ENCODE measurements around the gene STX19.
"Not testable (repeated sequence)": the region's sequence is repeated elsewhere in the genome, so short reads cannot be mapped to it uniquely, and the experiment has no call there.

STX19 gene, protein sequence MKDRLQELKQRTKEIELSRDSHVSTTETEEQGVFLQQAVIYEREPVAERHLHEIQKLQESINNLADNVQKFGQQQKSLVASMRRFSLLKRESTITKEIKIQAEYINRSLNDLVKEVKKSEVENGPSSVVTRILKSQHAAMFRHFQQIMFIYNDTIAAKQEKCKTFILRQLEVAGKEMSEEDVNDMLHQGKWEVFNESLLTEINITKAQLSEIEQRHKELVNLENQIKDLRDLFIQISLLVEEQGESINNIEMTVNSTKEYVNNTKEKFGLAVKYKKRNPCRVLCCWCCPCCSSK

DNA sequence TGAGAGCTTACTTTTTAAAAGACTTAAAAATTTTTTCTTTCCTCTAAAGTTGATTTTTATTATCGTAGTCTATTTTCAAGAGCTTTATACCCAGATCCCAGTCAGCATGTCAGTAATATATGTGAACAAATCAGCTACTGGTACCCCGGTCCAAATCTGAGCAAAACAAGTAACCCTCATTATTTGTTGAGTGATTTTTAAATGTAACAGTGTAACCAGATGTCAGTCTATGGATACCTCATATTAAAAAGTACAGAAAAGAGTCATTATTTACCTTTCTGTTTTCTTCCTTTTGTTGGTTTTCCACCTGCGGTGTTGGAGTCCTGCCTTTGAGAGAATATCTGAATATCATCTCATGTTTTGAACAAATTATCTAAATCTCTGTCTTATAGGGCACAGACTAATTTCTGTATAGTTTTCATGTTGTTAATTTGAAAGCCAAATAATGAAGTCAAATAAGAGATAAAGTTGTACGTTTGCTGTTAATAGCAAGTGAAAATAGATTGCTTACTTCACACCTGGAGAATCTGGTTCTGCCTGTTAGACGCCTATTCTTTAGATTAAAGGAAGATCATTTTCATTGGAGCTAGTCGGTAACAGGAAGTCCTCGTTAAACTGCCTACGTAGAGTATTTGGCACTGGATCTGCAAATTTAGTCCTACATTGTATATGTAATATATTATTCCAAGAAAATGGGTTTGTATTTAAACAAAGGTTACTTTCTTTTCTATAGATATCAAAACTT is at the start of gene STX19:
Gene STX19, minus strand, starts transcription at position 505 of the 745 bp plus-strand sequence. CDS start 13,328 bp downstream, outside the sequence.
- peak; percentile 68 to 76 for DNase-seq

DNA sequence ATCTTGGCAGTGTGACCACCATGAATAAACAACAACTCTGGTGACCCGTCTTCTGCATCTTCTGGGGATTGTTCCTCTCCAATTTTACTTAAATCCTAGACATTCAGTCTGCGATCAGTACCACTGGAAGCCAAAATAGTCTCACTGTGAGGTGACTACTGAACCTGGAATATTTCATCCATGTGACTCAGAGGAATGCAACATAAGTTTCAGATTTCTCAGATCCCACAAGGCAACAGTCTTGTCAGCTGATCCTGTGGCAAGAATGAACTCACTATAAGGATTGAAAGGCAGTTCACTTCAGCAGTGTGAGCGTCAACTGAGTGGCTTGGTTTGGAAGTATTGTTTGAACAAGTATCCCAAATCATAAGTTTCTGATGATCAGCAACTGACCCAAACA is 47.7 kb upstream of the STX19 start:
- no peak for DNase-seq

DNA sequence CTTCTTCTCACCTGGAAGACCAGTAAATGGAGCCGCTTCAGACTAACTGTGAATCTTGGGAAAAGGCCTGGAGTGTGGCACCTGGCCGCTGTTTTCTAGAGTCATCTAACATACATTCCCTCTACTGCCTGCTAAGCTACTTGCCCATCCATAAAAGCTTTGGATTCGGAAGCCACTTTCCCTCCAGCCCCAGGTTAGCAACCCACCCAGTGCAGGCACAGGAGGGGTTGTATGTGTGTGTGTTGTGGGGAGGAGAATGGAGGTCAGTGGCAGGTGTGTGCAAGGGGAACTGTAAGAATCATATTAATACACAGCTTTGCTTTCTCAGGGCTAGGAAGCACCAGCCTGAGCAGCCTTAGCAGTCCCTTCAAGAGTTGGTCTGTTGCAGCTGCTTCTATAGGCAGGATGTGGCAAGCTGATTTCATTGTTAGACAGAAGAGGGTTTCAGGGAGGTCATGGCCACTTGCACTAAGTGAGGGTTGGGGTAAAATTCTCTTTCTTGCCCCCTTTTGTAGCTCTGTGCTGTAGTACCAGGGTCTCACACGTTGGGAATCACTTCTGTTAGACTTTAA is 43.4 kb upstream of the STX19 start:
- no peak for DNase-seq

DNA sequence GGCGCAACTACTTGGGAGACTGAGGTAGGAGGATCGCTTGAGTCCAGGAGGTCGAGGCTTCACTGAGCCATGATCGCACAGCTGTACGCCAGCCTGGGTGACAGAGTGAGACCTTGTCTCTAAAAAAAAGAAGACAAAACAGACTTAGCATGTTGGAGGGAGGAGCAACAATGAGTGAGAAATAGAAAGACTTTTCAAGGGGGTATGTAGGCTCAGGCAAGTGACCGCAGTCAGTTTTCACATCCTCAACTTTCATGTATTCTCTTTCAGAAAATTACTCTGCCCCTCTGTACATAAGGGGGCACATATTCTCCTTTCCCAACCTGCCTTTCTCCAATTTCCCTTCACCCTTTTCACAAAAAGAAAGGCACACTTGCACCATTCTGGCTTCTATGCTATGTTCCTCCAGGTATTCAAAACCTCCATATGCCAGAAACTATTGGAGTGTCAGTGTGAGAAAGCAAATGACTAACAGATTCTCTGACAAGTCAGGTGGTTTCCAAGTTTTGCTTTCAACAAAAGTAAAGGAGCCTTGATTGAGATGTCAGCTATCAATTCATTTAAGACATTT is 42.0 kb upstream of the STX19 start:
- no peak for DNase-seq

DNA sequence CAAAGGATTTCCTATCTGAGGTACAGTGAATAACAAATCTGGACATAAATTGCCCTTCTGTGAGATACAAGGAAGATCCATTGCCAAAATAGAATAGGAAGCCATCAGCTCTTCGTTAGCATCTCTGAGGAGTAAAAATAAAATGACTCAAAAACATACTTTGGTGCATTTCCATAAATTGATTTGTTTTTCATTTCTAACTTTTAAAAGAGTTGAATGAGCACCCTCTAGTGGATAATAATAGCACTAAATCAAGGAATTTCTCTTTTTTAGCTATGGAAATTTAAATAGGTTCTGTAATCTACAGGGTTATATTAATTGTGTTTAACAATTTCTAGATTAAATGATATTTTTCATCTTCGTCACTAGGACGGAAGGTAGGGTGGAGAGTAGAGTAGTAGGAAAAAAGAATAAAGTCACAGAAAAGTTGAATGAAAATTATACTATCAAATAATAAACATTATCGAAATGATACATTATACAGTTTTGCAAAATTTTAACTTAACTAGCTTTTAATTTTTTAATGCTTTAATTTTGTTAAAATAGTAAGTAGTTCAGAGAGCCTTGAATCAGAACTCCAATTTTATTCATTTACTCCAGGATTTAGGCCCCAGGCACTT is 40.9 kb upstream of the STX19 start:
- no peak for DNase-seq

DNA sequence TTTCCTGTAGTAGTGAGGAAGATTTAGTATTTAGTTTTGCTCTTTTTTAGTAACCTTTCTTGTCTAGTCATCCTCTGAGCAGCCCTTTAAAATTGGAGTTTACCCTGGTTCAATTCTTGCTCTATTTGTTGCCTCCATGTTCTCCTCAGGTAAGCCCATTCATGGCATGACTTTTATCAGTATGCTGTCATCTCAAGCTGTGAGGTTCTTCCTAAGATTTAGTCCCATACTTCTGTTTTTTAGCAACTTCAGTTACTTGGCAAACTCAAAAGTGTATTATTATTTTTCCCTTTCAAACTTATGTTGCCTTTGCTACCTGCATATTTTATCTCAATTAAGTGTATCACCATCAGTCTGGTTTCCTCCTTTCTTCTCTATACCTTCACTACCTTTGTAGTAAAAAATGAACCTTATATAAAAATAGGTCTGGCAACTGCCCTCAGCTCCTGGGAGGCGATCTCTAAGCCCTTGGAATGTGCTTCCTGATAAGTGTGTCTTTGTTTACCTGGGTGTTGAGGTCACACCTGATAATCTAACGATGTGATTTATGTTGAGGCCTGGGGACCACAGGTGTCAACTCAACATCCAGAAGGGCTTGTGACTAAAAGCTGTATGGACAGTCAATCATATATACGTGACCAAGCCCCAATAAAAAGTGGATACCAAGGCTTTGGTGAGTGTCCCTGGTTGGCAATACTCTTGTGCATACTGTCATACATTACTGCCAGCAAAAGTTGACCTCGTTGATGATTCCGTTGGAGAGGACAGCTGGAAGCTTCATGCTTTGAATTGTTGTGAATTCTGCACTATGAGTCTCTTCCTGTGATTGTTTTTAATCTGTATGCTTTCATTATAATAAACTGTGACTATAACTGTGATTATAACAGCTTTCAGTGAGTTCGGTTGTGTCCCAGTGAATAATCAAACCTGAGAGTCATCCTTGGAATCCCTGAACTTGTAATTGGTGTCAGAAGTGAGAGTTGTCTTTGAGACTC is 38.4 kb upstream of the STX19 start:
- DNase-seq: no peak

DNA sequence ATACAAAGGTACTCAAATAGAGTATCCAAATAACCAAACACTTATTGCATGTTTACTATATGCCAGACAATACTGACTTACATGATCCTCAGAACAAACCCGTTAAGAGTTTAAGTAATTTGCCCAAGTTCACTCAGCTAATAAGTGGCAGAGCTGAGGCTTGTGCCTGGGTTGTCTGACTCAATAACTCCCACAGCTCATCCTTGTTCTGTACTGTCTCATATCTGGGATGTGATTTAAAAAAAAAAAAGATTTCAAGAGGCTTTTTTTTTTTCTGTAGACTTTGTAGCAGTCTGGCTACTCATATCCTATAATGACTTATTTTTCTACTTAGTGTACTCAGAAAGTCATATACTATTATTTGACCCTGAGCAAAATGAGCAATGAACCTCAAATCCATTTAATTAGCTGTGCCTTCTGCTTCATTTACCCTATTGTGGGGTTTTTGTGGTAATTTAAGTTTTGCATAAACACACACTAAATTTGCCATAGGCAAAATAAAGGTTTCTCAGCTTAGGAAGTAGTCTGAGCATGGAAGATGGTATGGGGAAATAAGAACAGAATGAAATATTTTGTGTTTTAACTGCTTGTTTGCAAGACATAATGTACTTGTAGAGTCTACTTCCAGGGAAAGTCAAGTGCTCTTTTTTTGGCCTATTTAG is 37.6 kb upstream of the STX19 start:
- no peak for DNase-seq

DNA sequence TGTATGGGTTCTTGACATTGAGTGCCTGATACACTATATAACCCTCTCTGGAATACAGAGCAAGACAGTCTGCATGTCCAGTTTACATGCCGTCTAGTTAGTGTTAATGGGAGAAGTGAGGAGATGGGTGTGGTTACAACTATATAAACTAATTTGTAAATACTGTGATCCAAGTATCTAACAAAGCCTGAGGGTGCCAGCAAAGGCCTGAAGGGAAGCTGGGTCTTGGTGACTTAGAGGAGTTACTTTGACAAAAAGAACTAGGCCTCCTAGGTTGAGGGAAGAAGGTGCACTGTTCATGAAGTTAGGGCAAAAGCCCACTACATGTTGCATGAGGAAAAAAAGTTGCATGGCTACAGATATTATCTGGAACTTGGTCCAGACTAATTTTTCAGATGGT is 36.7 kb upstream of the STX19 start:
- no peak for DNase-seq

DNA sequence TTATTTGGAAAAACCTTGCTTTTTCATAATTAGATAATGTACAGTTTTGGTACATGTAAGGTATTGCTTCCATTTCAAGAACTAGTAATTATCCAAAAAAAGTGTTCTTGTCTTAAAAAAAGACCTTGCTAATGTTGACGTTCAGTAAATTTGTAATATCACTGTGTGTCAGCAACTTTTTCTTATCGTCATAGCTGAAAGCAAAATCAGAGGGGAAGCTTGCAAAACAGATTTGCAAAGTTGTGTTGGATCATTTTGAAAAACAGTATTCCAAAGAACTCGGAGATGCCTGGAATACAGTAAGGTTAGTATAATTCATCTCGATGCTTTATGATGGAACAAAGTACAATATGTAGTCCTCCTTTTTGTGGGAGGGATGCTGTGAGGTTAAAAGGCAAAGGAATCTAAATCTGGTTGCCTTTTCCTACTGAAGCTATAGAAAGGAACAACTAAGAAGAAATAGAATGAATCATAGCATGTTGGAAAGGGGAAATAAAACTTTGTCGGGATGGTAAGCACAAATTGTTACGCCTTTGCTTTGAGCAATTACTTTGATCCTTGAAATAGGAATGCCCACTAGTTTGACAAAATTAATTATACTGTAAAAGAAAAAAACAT is 36.0 kb upstream of the STX19 start:
- DNase-seq: no peak

DNA sequence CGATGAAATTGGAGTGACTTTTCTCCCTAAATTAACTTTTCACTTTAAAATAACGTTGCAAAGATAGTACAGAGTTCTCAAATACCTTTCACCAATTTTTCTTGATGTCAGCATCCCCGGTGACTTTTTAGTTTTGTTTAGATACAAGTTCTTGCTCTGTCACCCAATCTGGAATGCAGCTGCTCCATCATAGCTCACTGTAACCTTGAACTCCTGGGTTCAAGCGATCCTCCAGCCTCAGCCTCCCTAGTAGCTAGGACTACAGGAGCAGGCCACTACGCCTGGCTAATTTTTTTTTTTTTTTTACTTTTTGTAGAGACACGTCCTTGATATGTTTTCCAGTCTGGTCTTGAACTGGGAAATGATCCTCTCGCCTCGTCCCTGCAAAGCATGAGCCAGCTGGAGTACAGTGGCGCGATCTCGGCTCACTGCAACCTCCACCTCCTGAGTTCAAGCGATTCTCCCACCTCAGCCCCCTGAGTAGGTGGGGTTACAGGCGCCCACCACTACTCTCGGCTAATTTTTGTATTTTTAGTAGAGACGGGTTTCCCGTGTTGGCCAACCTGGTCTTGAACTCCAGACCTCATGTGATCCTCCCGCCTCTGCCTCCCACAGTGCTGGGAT is 35.2 kb upstream of the STX19 start:
- no peak for DNase-seq

DNA sequence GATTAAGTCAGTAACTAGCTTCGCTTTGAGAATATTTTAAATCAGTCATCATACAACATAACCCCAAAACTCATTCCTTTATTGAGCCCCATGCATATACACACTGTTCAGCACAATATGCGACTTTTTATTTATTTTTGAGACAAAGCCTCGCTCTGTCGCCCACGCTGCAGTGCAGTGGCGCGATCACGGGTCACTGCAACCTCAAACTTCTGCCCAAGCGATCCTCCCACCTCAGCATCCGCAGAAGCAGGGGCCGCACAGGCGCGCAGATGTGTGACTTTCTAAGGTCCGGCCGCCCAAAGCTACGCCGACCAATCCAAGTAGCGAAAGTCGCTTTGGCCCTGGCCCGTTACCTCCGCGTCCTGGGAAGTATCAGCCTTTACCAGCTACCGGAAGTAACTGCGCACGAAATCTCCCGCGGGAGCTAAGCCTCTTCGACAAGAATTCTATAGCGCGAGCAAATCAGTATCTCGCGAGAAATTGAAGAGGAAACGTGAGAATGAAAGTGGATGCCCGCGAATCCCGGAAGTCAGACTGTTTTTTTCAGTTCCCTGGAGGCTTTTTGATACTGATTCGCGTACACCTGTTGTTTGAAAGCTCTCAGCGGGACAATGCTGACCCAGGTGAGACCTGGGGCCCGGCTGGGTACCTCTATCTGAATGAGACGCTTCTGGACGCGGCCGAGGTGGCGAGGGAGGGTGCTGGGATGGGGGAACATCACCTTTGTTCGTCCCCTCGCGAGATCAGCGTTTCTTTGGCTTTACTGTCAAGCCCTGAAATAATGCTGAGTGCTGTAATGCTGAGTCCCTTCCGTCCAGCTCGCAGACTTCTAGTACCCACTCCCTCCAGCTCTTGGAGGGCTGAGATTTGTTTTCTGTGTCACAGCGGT is 34.4 kb upstream of the STX19 start, which contains the start of the genes DHFR2 and NSUN3:
Gene DHFR2, minus strand, starts transcription at position 404 of the 892 bp plus-strand sequence. CDS start 1,405 bp downstream, outside the sequence.
Gene NSUN3, plus strand, starts transcription at position 549 of the 892 bp plus-strand sequence. Its CDS starts 66 bp downstream, at position 615.
- peak; percentile 97 to 98 for DNase-seq

DNA sequence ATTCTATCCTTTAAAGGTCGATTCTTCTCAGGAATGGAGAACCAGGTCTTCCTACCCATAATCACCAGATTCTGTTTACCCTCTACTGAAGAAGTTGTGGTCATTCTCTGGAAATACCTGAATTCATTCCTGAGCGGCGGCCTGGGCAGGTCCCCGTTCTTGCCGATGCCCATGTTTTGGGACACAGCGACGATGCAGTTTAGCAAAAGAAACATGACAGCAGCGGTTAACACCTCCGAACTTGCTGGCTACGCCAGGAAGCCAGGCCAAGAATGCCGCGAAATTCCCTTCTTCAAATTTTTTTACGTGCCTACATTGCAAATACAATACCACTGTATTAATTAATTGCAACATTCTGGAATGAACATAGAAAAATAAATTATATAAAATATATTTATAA is 32.9 kb upstream of the STX19 start:
- no peak for DNase-seq

DNA sequence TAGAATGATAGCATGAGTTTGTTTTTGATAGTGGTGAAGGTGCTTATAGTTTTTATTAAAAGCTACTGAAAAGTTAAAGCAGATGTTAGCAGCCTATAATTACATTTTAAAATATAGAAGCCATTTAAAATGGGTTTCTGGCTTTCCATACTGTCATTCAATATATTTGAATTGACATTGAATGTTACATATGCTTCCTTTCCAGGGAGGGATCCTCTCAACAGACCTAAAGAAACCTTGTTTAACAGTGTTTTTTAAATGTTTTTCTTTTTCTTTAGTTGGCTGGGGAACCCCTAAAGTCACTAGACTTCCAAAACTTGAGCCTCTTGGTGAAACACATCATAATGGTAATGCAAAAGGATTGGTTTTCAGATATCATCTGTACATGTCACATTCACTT is 22.1 kb upstream of the STX19 start:
- DNase-seq: no peak

DNA sequence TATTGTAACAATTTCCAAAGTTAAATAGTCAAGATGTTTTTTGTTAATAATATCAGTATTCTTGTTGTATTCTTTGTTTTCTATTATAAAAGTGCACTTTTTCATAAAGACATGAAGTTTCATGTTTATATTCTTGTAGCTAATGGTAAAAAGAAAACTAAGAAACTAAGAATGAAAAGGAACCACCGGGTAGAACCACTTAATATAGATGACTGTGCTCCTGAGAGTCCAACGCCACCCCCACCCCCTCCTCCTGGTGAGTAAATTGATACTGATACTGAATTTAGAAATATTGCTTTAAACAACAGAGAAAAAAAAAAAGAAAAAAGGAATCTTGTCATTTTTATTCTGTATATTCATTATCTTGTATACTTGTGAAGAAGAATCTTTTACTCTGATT is 20.9 kb upstream of the STX19 start:
- no peak for DNase-seq

DNA sequence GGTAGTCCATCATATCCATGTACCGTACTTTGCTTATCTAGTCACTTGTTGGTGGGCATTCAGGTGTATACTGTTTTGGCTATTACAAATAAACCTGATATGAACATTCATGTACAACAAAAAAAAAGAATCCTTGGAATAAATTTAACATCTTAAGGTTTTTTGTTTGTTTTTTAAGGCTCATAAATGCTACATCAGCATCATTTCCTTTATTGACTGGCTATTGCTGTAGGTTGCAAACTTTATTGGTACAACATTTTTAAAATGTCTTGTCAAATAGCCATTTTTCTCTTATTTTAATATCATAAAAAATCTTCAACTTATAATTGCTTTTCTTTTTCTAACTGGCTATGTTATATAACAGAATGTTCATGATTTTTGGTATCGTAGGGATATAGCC is 18.1 kb upstream of the STX19 start:
- no peak for DNase-seq

DNA sequence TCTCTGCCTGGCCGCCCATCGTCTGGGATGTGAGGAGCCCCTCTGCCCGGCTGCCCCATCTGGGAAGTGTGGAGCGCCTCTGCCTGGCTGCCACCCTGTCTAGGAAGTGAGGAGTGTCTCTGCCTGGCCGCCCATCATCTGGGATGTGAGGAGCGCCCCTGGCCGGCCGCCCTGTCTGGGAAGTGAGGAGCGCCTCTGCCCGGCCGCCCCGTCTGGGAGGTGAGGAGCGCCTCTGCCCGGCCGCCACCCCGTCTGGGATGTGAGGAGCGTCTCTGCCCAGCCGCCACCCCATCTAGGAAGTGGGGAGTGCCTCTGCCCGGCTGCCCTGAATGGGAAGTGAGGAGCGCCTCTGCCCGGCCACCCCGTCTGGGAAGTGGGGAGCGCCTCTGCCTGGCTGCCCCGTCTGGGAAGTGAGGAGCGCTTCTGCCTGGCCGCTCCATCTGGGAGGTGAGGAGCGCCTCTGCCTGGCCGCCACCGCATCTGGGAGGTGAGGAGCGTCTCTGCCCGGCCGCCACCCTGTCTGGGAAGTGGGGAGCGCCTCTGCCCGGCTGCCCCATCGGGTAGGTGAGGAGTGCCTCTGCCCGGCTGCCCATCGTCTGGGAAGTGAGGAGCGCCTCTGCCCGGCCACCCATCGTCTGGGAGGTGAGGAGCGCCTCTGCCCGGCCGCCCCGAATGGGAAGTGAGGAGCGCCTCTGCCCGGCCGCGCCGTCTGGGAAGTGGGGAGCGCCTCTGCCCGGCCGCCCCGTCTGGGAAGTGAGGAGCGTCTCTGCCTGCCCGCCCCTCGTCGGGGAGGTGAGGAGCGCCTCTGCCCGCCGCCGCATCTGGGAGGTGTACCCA is 15.9 kb upstream of the STX19 start:
- not testable (repeated sequence) for DNase-seq

DNA sequence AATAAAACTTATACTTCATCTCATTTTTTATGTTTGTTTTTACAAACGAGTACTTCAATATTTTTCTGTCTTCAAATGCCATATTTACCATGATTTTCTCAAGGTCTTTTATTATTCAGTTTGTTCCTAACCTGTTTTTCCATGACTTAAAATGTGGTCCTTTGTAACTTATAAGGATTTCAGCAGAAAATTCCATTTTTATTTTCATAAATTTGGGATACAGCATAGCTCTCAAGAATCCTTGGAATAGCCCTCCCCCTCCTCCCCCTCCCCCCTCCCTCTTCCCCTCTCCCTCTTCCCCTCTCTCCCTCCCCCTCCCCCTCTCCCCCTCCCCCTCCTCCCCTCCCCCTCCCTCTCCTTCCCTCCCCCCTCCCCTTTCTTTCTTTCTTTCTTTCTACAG is 14.9 kb upstream of the STX19 start:
- DNase-seq: no peak

DNA sequence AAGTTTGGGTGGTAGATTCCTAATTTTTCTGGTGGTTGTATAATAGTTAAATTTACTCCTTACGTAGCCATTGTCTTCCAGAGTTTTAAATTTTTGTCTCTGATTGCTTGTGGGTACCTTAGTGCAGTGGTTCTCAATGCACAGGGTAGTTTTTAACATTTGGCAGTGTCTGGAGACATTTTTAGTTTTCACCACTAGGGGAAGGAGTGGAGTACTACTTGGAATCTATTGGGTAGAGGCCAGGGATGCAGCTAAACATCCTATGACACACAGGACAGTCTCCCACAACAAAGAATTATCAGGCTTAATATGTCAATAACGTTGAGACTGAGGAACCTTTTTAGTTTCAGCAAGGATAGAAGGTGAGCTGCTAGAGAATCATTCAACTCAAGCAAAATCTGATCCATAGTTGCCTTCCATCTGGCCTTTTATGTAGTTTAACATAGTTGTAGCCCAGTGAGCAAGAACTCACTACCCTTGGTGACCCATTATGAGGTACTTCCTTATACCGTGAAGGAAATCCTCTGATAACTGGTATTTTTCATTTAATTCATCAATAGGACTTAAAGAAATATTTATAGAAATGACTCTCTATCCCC is 8.6 kb upstream of the STX19 start:
- no peak for DNase-seq

Data from NCI-H1930 (cell line).